ENCODE results near the gene SLX9.

SLX9 gene

DNA sequence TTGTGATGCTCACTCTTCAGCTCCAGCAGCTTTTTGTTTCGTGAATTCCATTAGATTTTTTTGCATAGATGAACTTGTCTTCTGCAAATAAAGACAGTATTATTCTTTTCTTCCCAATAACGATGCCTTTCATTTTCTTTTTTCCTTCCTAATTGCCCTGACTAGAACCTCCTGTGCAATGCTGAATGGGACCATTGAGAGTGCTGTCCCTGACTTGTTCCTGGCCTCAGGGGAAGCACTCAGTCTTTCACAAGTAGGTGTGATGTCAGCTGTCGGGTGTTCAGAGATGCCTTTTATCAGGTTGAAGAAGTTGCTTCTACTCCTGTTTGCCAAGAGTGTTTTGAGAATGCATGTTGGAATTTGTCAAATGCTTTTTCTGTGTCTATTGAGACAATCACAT, 70.3 kb downstream of the SLX9 start:
- H2AFZ ChIP-seq (ENCODE audit: low read length) = no peak overlapping the region
- no peaks in the 10 kb centered on the region for H3K9me2 ChIP-seq (ENCODE audit: low read depth, low read length)
- no peak overlapping the region for H3K4me3 ChIP-seq (ENCODE audit: low read depth, low read length, poor library complexity, severe bottlenecking)
- TF ChIP-seq, protein P1, sequence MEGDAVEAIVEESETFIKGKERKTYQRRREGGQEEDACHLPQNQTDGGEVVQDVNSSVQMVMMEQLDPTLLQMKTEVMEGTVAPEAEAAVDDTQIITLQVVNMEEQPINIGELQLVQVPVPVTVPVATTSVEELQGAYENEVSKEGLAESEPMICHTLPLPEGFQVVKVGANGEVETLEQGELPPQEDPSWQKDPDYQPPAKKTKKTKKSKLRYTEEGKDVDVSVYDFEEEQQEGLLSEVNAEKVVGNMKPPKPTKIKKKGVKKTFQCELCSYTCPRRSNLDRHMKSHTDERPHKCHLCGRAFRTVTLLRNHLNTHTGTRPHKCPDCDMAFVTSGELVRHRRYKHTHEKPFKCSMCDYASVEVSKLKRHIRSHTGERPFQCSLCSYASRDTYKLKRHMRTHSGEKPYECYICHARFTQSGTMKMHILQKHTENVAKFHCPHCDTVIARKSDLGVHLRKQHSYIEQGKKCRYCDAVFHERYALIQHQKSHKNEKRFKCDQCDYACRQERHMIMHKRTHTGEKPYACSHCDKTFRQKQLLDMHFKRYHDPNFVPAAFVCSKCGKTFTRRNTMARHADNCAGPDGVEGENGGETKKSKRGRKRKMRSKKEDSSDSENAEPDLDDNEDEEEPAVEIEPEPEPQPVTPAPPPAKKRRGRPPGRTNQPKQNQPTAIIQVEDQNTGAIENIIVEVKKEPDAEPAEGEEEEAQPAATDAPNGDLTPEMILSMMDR (IDR thresholded peaks at IDR 0.05; ENCODE audit: low read length) = no peak
- TF ChIP-seq EZH2 (IDR thresholded peaks at IDR 0.05; ENCODE audit: borderline replicate concordance, low read length) = no peak
- H3K9me3 ChIP-seq (ENCODE audit: low read length) = no peaks in the 10 kb centered on the region
- H3K4me2 ChIP-seq (ENCODE audit: low read length) = no peak overlapping the region
- no peaks in the 10 kb centered on the region for H3K79me2 ChIP-seq (ENCODE audit: insufficient read depth, low read length)
- no peaks in the 10 kb centered on the region for H3F3A ChIP-seq (ENCODE audit: insufficient read depth, low read length)
- no peak overlapping the region for H3K27ac ChIP-seq (ENCODE audit: low read depth, low read length, poor library complexity, severe bottlenecking)
- H4K20me1 ChIP-seq (ENCODE audit: insufficient read depth, low read length) = no peaks in the 10 kb centered on the region
- H3K4me1 ChIP-seq (ENCODE audit: insufficient read depth, low read length, severe bottlenecking) = peaks cover 6% of the 10 kb centered on the region
- H3K9ac ChIP-seq (ENCODE audit: low read length) = no peak overlapping the region
- no peaks in the 10 kb centered on the region for H3K36me3 ChIP-seq (ENCODE audit: insufficient read depth, low read length)
- H3K27me3 ChIP-seq (ENCODE audit: insufficient read depth, low read length) = peaks cover 11% of the 10 kb centered on the region; the same call in 1 of the 2 replicates

DNA sequence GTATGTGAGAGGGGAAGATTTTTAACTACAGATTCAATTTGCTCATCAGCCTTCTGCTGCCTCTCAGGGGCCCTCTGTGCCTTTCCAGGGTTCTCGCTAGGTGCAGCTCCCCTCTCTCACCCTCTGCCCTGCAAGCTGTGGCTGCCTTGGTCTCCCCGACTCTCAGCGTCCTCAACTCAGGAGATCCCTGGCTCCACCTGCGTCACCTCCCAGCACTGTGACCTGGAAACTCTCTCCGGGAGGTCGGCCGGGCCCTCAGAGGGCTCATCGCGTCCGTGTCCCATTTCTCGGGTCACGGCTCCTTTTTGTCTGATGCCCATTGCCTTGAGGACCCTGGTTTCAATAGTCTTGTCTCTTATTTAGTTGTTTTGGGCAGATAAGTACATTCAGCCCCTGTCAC, 71.0 kb downstream of the SLX9 start:
- peaks cover 11% of the 10 kb centered on the region; the same call in 1 of the 2 replicates for H3K27me3 ChIP-seq (ENCODE audit: insufficient read depth, low read length)
- no peaks in the 10 kb centered on the region for H3K36me3 ChIP-seq (ENCODE audit: insufficient read depth, low read length)
- H3K4me1 ChIP-seq (ENCODE audit: insufficient read depth, low read length, severe bottlenecking) = peaks cover 6% of the 10 kb centered on the region

DNA sequence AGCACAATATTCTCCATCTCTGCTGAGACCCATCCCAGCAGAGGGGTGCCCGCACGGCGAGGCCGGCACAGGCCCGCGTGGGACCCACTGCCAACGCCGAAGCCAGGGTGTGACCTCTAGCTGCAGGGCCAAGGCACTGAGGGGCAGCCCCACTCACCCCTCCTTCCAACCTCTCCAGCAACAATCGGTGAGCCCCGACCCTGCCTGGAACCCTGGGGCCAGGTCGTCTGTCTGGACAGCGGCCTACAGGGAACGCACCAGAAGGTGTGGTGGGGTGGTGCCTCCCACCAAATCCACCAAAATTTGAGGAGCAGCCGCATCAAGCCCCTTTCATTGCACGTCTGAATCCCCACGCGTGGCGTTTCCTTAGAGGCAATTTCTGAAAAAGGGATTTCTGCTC, 71.6 kb downstream of the SLX9 start:
- Histone ChIP-seq H3K9ac (ENCODE audit: low read length) (no peak overlapping the region), H3F3A (ENCODE audit: insufficient read depth, low read length) (no peaks in the 10 kb centered on the region), H3K27ac (ENCODE audit: low read depth, low read length, poor library complexity, severe bottlenecking) (no peak overlapping the region), H3K9me3 (ENCODE audit: low read length) (no peaks in the 10 kb centered on the region), H3K4me1 (ENCODE audit: insufficient read depth, low read length, severe bottlenecking) (peaks cover 6% of the 10 kb centered on the region), H3K4me3 (ENCODE audit: low read depth, low read length, poor library complexity, severe bottlenecking) (no peak overlapping the region), H3K9me2 (ENCODE audit: low read depth, low read length) (no peaks in the 10 kb centered on the region), H4K20me1 (ENCODE audit: insufficient read depth, low read length) (no peaks in the 10 kb centered on the region), H3K27me3 (ENCODE audit: insufficient read depth, low read length) (peaks cover 11% of the 10 kb centered on the region; the same call in 1 of the 2 replicates), H3K4me2 (ENCODE audit: low read length) (no peak overlapping the region), H2AFZ (ENCODE audit: low read length) (no peak overlapping the region), H3K36me3 (ENCODE audit: insufficient read depth, low read length) (no peaks in the 10 kb centered on the region), H3K79me2 (ENCODE audit: insufficient read depth, low read length) (no peaks in the 10 kb centered on the region)
- TF ChIP-seq, protein P1 (IDR thresholded peaks at IDR 0.05; ENCODE audit: low read length) = no peak
- no peak for TF ChIP-seq EZH2 (IDR thresholded peaks at IDR 0.05; ENCODE audit: borderline replicate concordance, low read length)

More for the DNA sequence above, 71.0 kb downstream of the SLX9 start:
- no peaks in the 10 kb centered on the region for H4K20me1 ChIP-seq (ENCODE audit: insufficient read depth, low read length)
- no peak overlapping the region for H3K4me3 ChIP-seq (ENCODE audit: low read depth, low read length, poor library complexity, severe bottlenecking)
- no peaks in the 10 kb centered on the region for H3K79me2 ChIP-seq (ENCODE audit: insufficient read depth, low read length)
- H3K9me2 ChIP-seq (ENCODE audit: low read depth, low read length) = no peaks in the 10 kb centered on the region
- H3K4me2 ChIP-seq (ENCODE audit: low read length) = no peak overlapping the region
- H2AFZ ChIP-seq (ENCODE audit: low read length) = no peak overlapping the region
- H3K9me3 ChIP-seq (ENCODE audit: low read length) = no peaks in the 10 kb centered on the region
- no peaks in the 10 kb centered on the region for H3F3A ChIP-seq (ENCODE audit: insufficient read depth, low read length)
- TF ChIP-seq, protein P1 (IDR thresholded peaks at IDR 0.05; ENCODE audit: low read length) = no peak
- TF ChIP-seq EZH2 (IDR thresholded peaks at IDR 0.05; ENCODE audit: borderline replicate concordance, low read length) = no peak
- H3K27ac ChIP-seq (ENCODE audit: low read depth, low read length, poor library complexity, severe bottlenecking) = no peak overlapping the region
- H3K9ac ChIP-seq (ENCODE audit: low read length) = no peak overlapping the region
